Astrocyte of the spinal cord (primary cell): ENCODE results near the gene HK2.

Experiments used
- DNase-seq: peaks from one replicate; pipeline ENCODE4 v3.0.0; 2011; ENCODE audit warnings: low read depth, low spot score
- H3K4me3 ChIP-seq: 2 replicates; pipeline ENCODE4 v1.5.1; 2011; ENCODE audit warnings: low read depth, mild to moderate bottlenecking, low read length, moderate library complexity
- in situ Hi-C: cut with HindIII; loops from 2 replicates; pipeline ENCODE4 v1.10.0; 2017; ENCODE audit warnings: low sequenced_read_pairs
- TF ChIP-seq, protein P1 (sequence below): IDR thresholded peaks from 2 replicates; pipeline ENCODE4 v1.5.1; 2012; ENCODE audit warnings: low read depth, mild to moderate bottlenecking, low read length, inconsistent platforms

HK2 gene

DNA sequence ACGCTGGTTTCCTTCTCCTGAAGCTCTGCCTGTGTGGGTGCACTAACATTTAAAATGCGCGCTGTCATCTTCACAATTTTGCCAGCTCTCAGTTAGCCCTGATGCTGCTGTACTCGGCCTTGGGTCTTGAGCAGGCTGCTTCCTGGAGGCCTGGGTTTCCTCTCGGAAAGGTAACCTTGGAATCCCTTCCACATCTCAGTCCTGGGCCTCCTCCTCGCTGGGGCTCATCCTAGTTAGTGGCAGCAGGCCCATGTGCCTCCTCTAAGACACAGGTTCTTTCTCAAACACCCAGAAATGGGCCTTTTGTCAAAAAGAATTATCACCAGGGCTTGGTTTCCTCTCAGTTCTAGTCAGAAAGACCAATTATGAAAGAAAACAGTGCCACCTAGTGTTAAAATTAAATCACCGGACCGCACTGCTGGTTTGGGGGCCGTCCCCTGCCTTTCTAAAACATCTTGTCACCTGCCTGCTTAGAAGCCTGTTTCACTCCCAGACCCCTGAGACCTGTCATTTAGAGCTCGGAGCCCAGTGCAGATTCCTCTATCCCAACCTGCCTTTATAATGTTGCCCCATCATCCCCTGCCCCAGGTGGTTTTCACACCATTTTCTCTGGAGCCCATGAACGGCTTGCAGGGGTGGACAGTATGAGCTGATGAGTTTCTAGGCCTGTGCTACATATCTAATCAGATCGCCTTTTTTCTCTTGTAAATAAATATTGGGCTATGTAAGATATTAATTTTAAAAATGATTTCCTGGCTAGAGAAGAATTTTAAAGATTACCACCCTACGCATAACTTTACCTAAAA is 42.4 kb downstream of the HK2 start:
- no peak overlapping the region for H3K4me3 ChIP-seq
- TF ChIP-seq, protein P1, sequence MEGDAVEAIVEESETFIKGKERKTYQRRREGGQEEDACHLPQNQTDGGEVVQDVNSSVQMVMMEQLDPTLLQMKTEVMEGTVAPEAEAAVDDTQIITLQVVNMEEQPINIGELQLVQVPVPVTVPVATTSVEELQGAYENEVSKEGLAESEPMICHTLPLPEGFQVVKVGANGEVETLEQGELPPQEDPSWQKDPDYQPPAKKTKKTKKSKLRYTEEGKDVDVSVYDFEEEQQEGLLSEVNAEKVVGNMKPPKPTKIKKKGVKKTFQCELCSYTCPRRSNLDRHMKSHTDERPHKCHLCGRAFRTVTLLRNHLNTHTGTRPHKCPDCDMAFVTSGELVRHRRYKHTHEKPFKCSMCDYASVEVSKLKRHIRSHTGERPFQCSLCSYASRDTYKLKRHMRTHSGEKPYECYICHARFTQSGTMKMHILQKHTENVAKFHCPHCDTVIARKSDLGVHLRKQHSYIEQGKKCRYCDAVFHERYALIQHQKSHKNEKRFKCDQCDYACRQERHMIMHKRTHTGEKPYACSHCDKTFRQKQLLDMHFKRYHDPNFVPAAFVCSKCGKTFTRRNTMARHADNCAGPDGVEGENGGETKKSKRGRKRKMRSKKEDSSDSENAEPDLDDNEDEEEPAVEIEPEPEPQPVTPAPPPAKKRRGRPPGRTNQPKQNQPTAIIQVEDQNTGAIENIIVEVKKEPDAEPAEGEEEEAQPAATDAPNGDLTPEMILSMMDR, result peak; percentile 47
- peak; percentile 47 for DNase-seq
- in situ Hi-C loops, result no loop called here

DNA sequence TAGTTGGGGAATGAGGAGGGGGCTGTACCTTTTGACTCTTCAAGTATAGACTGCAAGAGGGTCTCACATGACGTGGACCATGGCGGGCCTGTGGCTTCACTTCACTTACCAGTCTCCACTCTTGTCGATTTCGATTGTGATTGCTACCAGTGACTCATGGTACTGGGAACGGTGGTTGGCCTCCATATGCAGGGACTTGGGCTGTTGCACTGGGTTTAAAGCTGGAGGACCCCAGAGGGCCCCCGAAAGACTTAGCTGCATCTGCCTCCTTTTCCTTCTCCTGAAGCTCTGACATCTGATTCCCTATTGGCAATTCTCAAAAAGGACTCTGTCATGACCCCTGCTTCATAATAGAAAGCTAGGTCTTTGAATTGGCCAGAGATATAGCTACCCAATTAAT is 43.4 kb downstream of the HK2 start:
- DNase-seq, result no peak
- H3K4me3 ChIP-seq, result no peak overlapping the region
- in situ Hi-C loops, result no loop called here
- TF ChIP-seq, protein P1, result no peak

DNA sequence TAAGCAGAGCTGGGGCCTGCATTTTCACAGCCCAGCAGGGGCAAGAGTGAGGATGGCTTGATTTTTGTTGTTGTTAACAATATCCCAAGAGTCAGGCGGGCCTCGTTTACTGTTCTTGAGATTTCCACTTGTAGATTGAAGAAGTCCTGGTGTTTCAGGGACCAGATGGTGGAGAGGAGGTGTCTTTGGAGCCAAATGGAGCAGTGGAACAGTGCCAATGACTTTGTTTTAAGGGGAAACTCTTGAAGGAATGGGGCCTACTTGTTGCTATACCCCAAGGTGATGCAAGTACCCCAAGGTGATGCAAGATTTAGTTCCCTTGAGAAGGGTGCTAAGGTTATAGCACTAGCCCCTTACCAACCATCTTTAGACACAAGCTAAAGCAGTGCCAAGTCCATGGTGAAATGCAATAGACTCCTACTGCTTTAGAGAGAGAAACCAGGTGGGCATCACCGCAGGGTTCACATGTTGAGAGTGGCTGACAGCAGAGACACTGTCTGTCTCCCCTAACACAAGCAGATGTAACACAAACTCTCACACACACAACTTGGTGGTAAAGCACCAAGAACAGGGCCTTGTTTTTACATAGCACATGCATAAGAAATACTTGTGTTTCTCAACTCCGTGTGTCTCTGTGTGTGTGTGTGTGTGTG is 44.0 kb downstream of the HK2 start:
- no peak overlapping the region for H3K4me3 ChIP-seq
- no peak for DNase-seq
- in situ Hi-C loops, result no loop called here
- TF ChIP-seq, protein P1, result no peak

DNA sequence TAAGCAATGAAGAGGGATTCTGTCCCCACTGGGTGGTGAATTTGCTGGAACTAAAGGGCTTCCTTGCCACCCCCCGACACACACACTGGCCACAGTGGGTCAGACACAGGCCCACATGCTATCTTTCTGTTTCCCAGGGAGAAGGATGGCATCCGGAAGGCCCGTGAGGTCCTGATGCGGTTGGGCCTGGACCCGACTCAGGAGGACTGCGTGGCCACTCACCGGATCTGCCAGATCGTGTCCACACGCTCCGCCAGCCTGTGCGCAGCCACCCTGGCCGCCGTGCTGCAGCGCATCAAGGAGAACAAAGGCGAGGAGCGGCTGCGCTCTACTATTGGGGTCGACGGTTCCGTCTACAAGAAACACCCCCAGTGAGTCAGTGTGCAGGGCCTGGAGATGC is 44.6 kb downstream of the HK2 start:
- in situ Hi-C loops, result no loop called here
- no peak overlapping the region for H3K4me3 ChIP-seq
- no peak for DNase-seq
- TF ChIP-seq, protein P1, result no peak

DNA sequence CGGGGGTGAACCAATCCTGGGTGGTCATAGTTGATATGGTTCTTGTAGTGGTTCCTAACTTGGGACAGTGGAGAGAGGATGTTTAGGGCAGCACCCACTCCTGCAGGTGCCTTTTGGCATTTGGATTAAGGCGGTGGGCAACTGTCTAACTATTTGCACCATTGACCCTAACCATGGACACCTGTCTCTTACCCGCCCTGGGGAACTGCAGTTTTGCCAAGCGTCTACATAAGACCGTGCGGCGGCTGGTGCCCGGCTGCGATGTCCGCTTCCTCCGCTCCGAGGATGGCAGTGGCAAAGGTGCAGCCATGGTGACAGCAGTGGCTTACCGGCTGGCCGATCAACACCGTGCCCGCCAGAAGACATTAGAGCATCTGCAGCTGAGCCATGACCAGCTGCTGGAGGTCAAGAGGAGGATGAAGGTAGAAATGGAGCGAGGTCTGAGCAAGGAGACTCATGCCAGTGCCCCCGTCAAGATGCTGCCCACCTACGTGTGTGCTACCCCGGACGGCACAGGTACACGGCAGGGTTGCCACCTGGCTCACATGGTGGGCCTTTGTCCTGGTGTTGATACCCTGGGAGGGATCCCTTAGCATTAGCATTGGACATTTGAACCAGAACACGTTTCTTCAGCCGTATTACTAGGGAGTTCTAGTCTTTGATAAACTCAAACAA is 46.3 kb downstream of the HK2 start:
- TF ChIP-seq, protein P1, result no peak
- H3K4me3 ChIP-seq, result no peak overlapping the region
- in situ Hi-C loops, result no loop called here
- no peak for DNase-seq

DNA sequence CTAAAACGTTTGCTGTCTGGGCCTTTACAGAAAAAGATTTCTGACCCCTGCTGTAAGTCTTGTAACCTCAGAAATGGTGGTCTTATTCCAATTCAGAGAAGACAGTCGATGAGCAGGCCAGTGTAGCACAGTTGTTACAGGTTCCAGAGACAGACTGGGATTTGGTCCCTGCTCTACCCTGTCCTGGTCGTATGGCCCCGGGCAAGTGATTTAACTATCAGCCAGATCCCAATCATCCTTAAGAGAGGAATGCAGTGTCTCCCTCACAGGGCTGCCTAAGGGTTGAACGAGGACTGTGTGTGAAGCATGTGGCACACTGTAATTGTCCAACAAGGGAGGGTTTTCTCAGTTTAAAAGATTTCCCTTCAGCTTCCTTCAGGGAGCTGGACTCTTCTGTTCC is 47.2 kb downstream of the HK2 start:
- no peak overlapping the region for H3K4me3 ChIP-seq
- no peak for DNase-seq
- in situ Hi-C loops, result no loop called here
- TF ChIP-seq, protein P1, result no peak
